Measurements from ENCODE around the gene TMEM126A.
"Not testable (repeated sequence)": the region's sequence is repeated elsewhere in the genome, so short reads cannot be mapped to it uniquely, and the experiment has no call there.

The TMEM126A gene

GRCh38 chr11:85647604-85648299 lies at the start of gene TMEM126A:
TMEM126A (plus strand) TSS chr11:85647967; CDS start chr11:85650256, 2,289 bp downstream.
- peak; percentile 86 to 90 (median 87) for DNase-seq (ENCODE audit: low read depth in 3 of 3)

- DNase-seq (ENCODE audit: low read depth in 3 of 3), result no peak
These were observed 48.7 kb upstream of the TMEM126A start for GRCh38 chr11:85599083-85599482.

- no peak for DNase-seq (ENCODE audit: low read depth in 3 of 3)
These were observed 45.1 kb upstream of the TMEM126A start for GRCh38 chr11:85602526-85603213.

GRCh38 chr11:85603220-85603619 lies 44.5 kb upstream of the TMEM126A start:
- no peak for DNase-seq (ENCODE audit: low read depth in 3 of 3)

- not testable (repeated sequence) for DNase-seq (ENCODE audit: low read depth in 3 of 3)
These were observed 41.5 kb upstream of the TMEM126A start for GRCh38 chr11:85606237-85606636.

- DNase-seq (ENCODE audit: low read depth in 3 of 3), result not testable (repeated sequence)
These were observed 39.1 kb upstream of the TMEM126A start for GRCh38 chr11:85608621-85609020.

- not testable (repeated sequence) for DNase-seq (ENCODE audit: low read depth in 3 of 3)
These were observed 38.5 kb upstream of the TMEM126A start for GRCh38 chr11:85609286-85609685.

- not testable (repeated sequence) for DNase-seq (ENCODE audit: low read depth in 3 of 3)
These were observed 36.1 kb upstream of the TMEM126A start for GRCh38 chr11:85611643-85612042.

- no peak for DNase-seq (ENCODE audit: low read depth in 3 of 3)
These were observed 28.3 kb upstream of the TMEM126A start for GRCh38 chr11:85619499-85619898.

- no peak for DNase-seq (ENCODE audit: low read depth in 3 of 3)
These were observed 27.5 kb upstream of the TMEM126A start for GRCh38 chr11:85620256-85620655.

- DNase-seq (ENCODE audit: low read depth in 3 of 3), result no peak
These were observed 21.3 kb upstream of the TMEM126A start for GRCh38 chr11:85626496-85626895.

GRCh38 chr11:85627332-85627997 lies 20.3 kb upstream of the TMEM126A start, which contains the start of gene DLG2:
DLG2 (minus strand) TSS chr11:85627344.
- DNase-seq (ENCODE audit: low read depth in 3 of 3), result no peak

- peak; percentile 92 to 97 (median 93) for DNase-seq (ENCODE audit: low read depth in 3 of 3)
These were observed 19.6 kb upstream of the TMEM126A start, which contains the start of gene TMEM126B for GRCh38 chr11:85627998-85628770. TMEM126B (plus strand) TSS chr11:85628593; CDS start chr11:85628608, 15 bp downstream.

- DNase-seq (ENCODE audit: low read depth in 3 of 3), result peak in 1 of 3 donors; percentile 23
These were observed 18.9 kb upstream of the TMEM126A start for GRCh38 chr11:85628771-85629341.

- no peak for DNase-seq (ENCODE audit: low read depth in 3 of 3)
These were observed 13.0 kb upstream of the TMEM126A start for GRCh38 chr11:85634747-85635146.

GRCh38 chr11:85643191-85643614 lies 4.6 kb upstream of the TMEM126A start:
- DNase-seq (ENCODE audit: low read depth in 3 of 3), result no peak

GRCh38 chr11:85647078-85647477 lies 689 bp upstream of the TMEM126A start:
- DNase-seq (ENCODE audit: low read depth in 3 of 3), result no peak

GRCh38 chr11:85651118-85651517 lies 3.4 kb downstream of the TMEM126A start:
- DNase-seq (ENCODE audit: low read depth in 3 of 3), result no peak

GRCh38 chr11:85652786-85653447 lies 5.2 kb downstream of the TMEM126A start:
- no peak for DNase-seq (ENCODE audit: low read depth in 3 of 3)

GRCh38 chr11:85654343-85654742 lies 6.6 kb downstream of the TMEM126A start:
- DNase-seq (ENCODE audit: low read depth in 3 of 3), result not testable (repeated sequence)

GRCh38 chr11:85656777-85657176 lies 9.0 kb downstream of the TMEM126A start:
- DNase-seq (ENCODE audit: low read depth in 3 of 3), result no peak

Measured in stimulated activated CD4-positive, alpha-beta T cell treated with anti-CD3 and anti-CD28 coated beads, TNF-alpha, amount 100 ng/mL, for 48 hours (primary cell).